ENCODE measurements around the gene FBXL19.

The FBXL19 gene

GRCh38 chr16:30990105-30990504, 66.7 kb downstream of the FBXL19 start:
- DNase-seq, result no peak

- DNase-seq, result no peak
Measured at GRCh38 chr16:30991052-30991451, 67.7 kb downstream of the FBXL19 start.

- no peak for DNase-seq
Measured at GRCh38 chr16:30992276-30992780, 69.0 kb downstream of the FBXL19 start.

GRCh38 chr16:30992931-30993816, 69.8 kb downstream of the FBXL19 start:
- no peak for DNase-seq

GRCh38 chr16:30995927-30996323, 72.6 kb downstream of the FBXL19 start:
- no peak for DNase-seq

GRCh38 chr16:30996324-30996984, 73.1 kb downstream of the FBXL19 start:
- DNase-seq, result no peak

- peak; percentile 80 for DNase-seq
Measured at GRCh38 chr16:30996985-30997724, 73.8 kb downstream of the FBXL19 start.

GRCh38 chr16:30997725-30998711, 74.6 kb downstream of the FBXL19 start:
- no peak for DNase-seq
